Adrenal gland (tissue), 12 donors: ENCODE data around the gene NF1. TPM values are rescaled to one million over a fixed set of nuclear protein-coding genes. Genes with fewer than 3 reads are reported as not detected.

Experiments used
- DNase-seq, 7 donors: peaks; one replicate each; pipeline ENCODE4 v3.0.0-alpha.2; 2019 to 2020
- H3K27ac ChIP-seq, 5 donors: fragments of 200-600 bp; sonication (generic) in 4 of 5; 1 replicate in 3 of 5; 2 replicates in 2 of 5; pipeline versions ENCODE4 v1.5.1 to v1.8.0; 2016 to 2020; ENCODE audit warnings: mild to moderate bottlenecking in 1 of 5
- H3K27me3 ChIP-seq: fragments of 200-600 bp; 2 replicates; pipeline ENCODE4 v1.8.0; 2021
- H3K36me3 ChIP-seq, 2 donors: fragments of 200-600 bp; replicated peaks in 1 of 2; 1 replicate in 1 of 2; 2 replicates in 1 of 2; pipeline versions ENCODE4 v1.5.1 to v1.8.0; 2018 to 2022
- H3K4me1 ChIP-seq, 2 donors: fragments of 200-600 bp; replicated peaks in 1 of 2; 1 replicate in 1 of 2; 2 replicates in 1 of 2; pipeline versions ENCODE4 v1.5.1 to v1.8.0; 2018 to 2021
- H3K4me3 ChIP-seq, 4 donors: fragments of 200-600 bp; sonication (generic) in 3 of 4; one replicate each; pipeline ENCODE4 v1.5.1; 2016 to 2018
- H3K9me3 ChIP-seq, 3 donors: fragments of 200-600 bp; sonication (generic) in 1 of 3; replicated peaks in 1 of 3; 1 replicate in 2 of 3; 2 replicates in 1 of 3; pipeline versions ENCODE4 v1.5.1 to v1.8.0; 2016 to 2021
- POLR2A ChIP-seq, 2 donors: fragments of 450-650 bp; IDR thresholded peaks; one replicate each; pipeline ENCODE4 v1.6.1; 2017; ENCODE audit warnings: antibody characterized with exemption in 2 of 2, mild to moderate bottlenecking in 2 of 2, moderate library complexity in 1 of 2
- WGBS, 4 donors: extraction: QIAGEN DNeasy Blood & Tissue Kit in 2 of 4; methylation state at CpG; one replicate each; pipeline versions ENCODE4 v1.1.5 to v1.1.7; 2013 to 2017; 5-methylcytosine and 5-hydroxymethylcytosine counted together
- intact Hi-C, 2 donors: fragments of 100-400 bp; cut with DNase I; formaldehyde crosslinking; loops; one replicate each; pipeline versions ENCODE4 v1.14.1 to v1.15.0; 2022 to 2023
- polyA plus RNA-seq, 3 donors: library from polyadenylated mRNA; stranded (reverse); fragments of 200-250 nt in 2 of 3; fragments of 350-450 nt in 1 of 3; fragmentation: Illumina TruSeq in 1 of 3; extraction: RNeasy Lipid Tissue Mini Kit (QIAGEN cat#74804) in 1 of 3; gene quantifications; one replicate each; pipeline ENCODE4 v1.2.3, GENCODE V29; 2013 to 2014
- total RNA-seq, 9 donors: library from RNA; depleted of rRNA in 4 of 9; stranded (reverse); fragments of >200 nt in 4 of 9; fragments of 120-200 nt in 1 of 9; fragmentation: NEBNext Ultra II Directional in 1 of 9; extraction: Animal tissue kit (Norgen Biotek cat#: 25700) in 1 of 9; gene quantifications; one replicate each; pipeline versions ENCODE4 v1.1.0 to v1.2.4, GENCODE V29; 2013 to 2023
- TF ChIP-seq, protein P1 (sequence below), 6 experiments: fragments of 450-650 bp in 4 of 6; fragments of 200-600 bp in 2 of 6; sonication (generic) in 1 of 6; IDR thresholded peaks; 1 replicate in 5 of 6; 2 replicates in 1 of 6; pipeline versions ENCODE4 v1.5.1 to v1.8.0; 2016 to 2021; ENCODE audit warnings: antibody characterized with exemption in 6 of 6, mild to moderate bottlenecking in 2 of 6, moderate library complexity in 1 of 6
- donor health status: healthy with polysubstance abuse.
- donor health status: Bipolar disorder and iron deficiency.
- donor health status: DM: yes; HTN: yes; CAD: no.
- donor health status: DM: no; HTN: no; CAD: no.
- donor health status: DM: no; HTN: no; CAD: no.
- donor health status: DM: yes; HTN: yes; CAD: no.

Gene NF1
- total and polyA plus RNA-seq, 12 donors = 8.8 to 91.3 (median 53.5) TPM

DNA sequence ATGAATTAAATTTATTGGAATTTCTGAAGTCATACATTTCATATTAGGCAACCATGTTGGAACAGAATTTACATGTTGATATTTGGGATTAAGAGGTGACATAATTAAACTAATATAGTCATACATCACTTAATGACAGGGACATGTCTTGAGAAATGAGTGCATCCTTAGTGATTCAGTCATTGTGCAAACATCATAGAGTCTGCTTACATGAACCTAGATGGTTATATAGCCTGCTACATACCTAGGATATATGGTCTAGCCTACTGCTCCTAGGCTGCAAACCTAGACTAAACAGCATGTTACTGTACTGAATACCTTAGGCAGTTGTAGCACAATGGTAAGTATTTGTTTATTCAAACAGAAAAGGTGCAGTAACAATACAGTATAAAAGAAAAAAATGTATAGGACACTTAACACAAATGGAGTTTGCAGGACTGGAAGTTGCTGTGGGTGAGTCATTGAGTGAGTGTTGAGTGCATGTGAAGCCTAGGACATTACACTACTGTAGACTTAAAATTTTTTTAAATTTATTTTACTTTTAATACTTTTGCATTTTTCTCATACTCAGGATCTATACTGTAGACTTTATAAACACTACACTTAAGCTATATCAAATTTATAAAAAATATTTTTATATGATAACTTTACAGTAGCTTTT, 116.7 kb downstream of the NF1 start:
- H3K4me3 ChIP-seq = no peak overlapping the region
- intact Hi-C loops = no loop called here
- DNase-seq = no peak
- no peaks in the 10 kb centered on the region for H3K27me3 ChIP-seq
- no peaks in the 10 kb centered on the region for H3K9me3 ChIP-seq
- peaks cover 7 to 11% of the 10 kb centered on the region in 2 donors for H3K4me1 ChIP-seq
- H3K27ac ChIP-seq = no peak overlapping the region
- peaks cover 0 to 13% of the 10 kb centered on the region in 2 donors for H3K36me3 ChIP-seq
- TF ChIP-seq, protein P1, sequence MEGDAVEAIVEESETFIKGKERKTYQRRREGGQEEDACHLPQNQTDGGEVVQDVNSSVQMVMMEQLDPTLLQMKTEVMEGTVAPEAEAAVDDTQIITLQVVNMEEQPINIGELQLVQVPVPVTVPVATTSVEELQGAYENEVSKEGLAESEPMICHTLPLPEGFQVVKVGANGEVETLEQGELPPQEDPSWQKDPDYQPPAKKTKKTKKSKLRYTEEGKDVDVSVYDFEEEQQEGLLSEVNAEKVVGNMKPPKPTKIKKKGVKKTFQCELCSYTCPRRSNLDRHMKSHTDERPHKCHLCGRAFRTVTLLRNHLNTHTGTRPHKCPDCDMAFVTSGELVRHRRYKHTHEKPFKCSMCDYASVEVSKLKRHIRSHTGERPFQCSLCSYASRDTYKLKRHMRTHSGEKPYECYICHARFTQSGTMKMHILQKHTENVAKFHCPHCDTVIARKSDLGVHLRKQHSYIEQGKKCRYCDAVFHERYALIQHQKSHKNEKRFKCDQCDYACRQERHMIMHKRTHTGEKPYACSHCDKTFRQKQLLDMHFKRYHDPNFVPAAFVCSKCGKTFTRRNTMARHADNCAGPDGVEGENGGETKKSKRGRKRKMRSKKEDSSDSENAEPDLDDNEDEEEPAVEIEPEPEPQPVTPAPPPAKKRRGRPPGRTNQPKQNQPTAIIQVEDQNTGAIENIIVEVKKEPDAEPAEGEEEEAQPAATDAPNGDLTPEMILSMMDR (IDR thresholded peaks at IDR 0.05) = no peak
- TF ChIP-seq POLR2A (IDR thresholded peaks at IDR 0.05) = no peak

DNA sequence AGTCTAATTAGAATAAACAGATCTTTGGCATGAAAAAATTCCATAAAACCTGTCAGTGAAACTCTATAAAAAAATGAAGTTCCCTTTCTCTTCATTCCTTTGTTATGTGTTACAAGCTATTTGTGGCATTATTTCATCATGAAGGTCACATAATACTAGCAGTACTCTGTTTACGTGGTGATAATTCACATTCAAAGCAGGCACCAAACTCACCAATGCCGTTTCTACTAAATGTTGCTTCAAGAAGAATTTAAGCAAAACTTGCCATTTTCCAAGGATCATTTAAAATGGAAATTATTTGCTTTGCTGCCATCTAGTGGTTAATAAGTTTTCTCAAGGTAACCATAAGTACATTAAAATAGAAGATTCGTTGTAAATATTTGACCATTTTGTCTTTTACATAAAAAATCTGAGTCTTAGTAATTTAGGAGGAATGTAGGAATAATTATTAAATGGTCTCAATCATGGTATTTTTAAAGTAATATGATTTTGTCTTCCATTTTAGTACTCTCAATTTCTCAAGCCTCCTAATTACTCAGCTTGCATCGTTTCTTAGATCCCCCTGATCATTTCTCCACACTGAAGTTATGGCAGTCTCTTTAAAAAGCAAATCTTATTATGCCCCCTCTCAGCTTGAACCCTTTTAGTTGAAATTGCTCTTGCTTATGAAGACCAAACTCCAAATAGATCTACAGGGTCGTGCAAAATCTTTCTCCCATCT, 121.4 kb downstream of the NF1 start:
- H3K9me3 ChIP-seq = no peaks in the 10 kb centered on the region
- peak overlapping the region in 1 of 5 donors; percentile 15 for H3K27ac ChIP-seq
- H3K4me1 ChIP-seq = peaks cover 7 to 11% of the 10 kb centered on the region in 2 donors
- intact Hi-C loops = no loop called here
- H3K27me3 ChIP-seq = no peaks in the 10 kb centered on the region
- DNase-seq = peak in 1 of 7 donors; percentile 14
- TF ChIP-seq, protein P1 (IDR thresholded peaks at IDR 0.05) = peak; percentile 56 to 78 (median 66)
- no peak for TF ChIP-seq POLR2A (IDR thresholded peaks at IDR 0.05)
- WGBS, 4 donors = 36 to 39% (median 38%) methylated on average over 5 of the region's 5 CpGs
- H3K4me3 ChIP-seq = no peak overlapping the region
- H3K36me3 ChIP-seq = peaks cover 0 to 18% of the 10 kb centered on the region in 2 donors

DNA sequence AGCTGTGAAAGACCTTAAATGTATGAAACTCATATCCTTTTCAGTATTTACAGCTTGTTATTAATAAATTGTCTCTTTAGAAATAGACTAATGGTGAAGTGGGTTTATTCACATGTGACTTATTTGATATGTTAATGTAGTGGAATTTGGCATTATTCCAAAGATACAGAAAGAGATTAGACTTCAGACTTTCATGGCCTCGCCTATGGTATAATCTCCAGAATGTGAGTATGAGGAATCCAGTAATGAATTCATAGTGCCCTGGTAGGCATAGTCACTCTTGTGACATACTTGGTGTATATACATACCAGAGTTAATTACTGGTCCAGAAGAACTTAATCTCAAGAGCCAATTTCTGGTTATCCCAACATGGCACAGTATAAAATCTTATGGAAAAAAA, 129.6 kb downstream of the NF1 start:
- no peak for DNase-seq
- Histone ChIP-seq H3K36me3 (peaks cover 0 to 26% of the 10 kb centered on the region in 2 donors), H3K4me1 (peaks cover 0 to 4% of the 10 kb centered on the region in 2 donors), H3K27me3 (no peaks in the 10 kb centered on the region), H3K27ac (no peak overlapping the region), H3K9me3 (no peaks in the 10 kb centered on the region), H3K4me3 (no peak overlapping the region)
- intact Hi-C loops = no loop called here
- WGBS, 4 donors = 91 to 97% (median 94%) methylated on average over 1 of the region's 1 CpG
- TF ChIP-seq, protein P1 (IDR thresholded peaks at IDR 0.05) = no peak
- TF ChIP-seq POLR2A (IDR thresholded peaks at IDR 0.05) = no peak

DNA sequence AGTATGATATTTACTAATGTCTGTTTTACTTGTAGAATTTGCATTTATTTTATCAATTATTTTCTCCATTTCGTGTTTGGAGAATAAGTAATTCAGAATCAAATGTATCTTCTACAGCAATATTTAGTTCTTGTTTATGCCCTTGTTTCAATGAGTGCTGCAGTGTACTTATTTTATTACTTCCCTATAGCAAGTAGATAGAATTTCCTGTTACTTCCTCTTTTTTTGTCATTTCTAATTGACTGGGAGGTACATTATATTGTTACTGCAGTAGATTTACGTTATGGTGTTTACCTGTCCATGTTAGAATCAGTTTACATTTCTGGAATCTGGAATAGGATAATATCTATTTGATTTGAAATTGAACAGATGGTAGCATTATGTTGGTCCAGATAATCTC, 131.1 kb downstream of the NF1 start:
- no peaks in the 10 kb centered on the region for H3K9me3 ChIP-seq
- peaks cover 0 to 4% of the 10 kb centered on the region in 2 donors for H3K4me1 ChIP-seq
- H3K27ac ChIP-seq = no peak overlapping the region
- DNase-seq = no peak
- 72 to 85% (median 77%) methylated on average over 2 of the region's 2 CpGs for WGBS, 4 donors
- TF ChIP-seq POLR2A (IDR thresholded peaks at IDR 0.05) = no peak
- intact Hi-C loops = no loop called here
- no peak overlapping the region for H3K4me3 ChIP-seq
- H3K27me3 ChIP-seq = no peaks in the 10 kb centered on the region
- H3K36me3 ChIP-seq = peaks cover 0 to 35% of the 10 kb centered on the region in 2 donors
